ENCODE measurements around the gene GBF1. TPM values are rescaled to one million over a fixed set of nuclear protein-coding genes. Genes with fewer than 3 reads are reported as not detected.
A peak's percentile ranks its signal among the peaks of the same experiment; 100 is the strongest.

GBF1 gene
- total RNA-seq, 6 experiments from 2014 or later, result 22.6 to 27.2 (median 23.7) TPM

DNA sequence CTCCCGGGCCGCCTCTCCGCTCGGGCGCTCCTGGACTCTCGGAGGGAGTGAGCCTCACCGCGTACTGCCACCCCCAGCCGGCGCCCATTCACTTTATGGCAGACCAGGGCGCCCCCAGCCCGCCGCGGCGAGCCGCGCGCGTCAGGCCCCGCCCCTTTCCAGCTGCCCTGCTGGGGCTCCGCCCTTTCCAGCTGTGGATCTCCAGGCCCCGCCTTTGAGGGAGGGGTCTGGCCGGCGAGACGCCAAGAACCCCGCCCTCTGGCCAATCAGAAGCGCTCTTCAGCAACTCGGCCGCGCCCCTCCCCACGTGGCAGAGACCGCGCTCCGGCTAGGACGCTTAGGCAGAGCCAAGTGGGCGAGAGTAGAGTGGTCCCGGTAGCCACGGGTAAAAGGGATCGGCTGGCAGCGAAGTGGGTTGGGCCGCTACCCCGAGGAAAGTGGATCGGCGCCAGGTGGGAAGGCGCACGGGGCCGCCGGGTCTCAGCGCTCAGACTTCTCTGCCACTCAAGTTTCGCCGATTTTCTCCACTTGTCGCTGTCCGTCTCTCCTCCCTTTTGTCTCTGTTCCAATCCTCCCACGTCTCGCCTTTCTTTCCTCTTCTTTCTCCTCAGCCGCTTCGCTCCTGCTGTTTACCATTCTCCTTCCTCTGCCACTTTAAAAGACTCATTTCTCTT lies 3.8 kb upstream of the GBF1 start, which contains the start of gene PITX3:
TSS of gene PITX3 (minus strand) at position 69 of the 674 bp plus-strand sequence. CDS start 9,432 bp downstream, outside the sequence.
- Histone ChIP-seq H3K4me3 (peak within 1 kb of the TSS; percentile 51 to 59 (median 53)), H3K36me3 (no peaks in the 10 kb centered on the region), H3K9me3 (no peaks in the 10 kb centered on the region), H3K27me3 (no peaks in the 10 kb centered on the region), H3K4me1 (peaks cover 0 to 20% (median 3%) of the 10 kb centered on the region in 4 donors), H3K27ac (no peak within 1 kb of the TSS)
- WGBS (ENCODE audit: insufficient coverage, low coverage, low lambda C conversion rate, missing lambda C conversion rate), result 0% methylated on average over 13 of the region's 57 CpGs
- DNase-seq (peak; percentile 87 to 89 (median 89)), ATAC-seq (peak; percentile 56 to 71 (median 62))
- no peak for TF ChIP-seq POLR2A (IDR thresholded peaks at IDR 0.05)
- TF ChIP-seq, protein P1, sequence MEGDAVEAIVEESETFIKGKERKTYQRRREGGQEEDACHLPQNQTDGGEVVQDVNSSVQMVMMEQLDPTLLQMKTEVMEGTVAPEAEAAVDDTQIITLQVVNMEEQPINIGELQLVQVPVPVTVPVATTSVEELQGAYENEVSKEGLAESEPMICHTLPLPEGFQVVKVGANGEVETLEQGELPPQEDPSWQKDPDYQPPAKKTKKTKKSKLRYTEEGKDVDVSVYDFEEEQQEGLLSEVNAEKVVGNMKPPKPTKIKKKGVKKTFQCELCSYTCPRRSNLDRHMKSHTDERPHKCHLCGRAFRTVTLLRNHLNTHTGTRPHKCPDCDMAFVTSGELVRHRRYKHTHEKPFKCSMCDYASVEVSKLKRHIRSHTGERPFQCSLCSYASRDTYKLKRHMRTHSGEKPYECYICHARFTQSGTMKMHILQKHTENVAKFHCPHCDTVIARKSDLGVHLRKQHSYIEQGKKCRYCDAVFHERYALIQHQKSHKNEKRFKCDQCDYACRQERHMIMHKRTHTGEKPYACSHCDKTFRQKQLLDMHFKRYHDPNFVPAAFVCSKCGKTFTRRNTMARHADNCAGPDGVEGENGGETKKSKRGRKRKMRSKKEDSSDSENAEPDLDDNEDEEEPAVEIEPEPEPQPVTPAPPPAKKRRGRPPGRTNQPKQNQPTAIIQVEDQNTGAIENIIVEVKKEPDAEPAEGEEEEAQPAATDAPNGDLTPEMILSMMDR (IDR thresholded peaks at IDR 0.05), result no peak
- intact Hi-C loops (cut with DNase I), result no loop called here

DNA sequence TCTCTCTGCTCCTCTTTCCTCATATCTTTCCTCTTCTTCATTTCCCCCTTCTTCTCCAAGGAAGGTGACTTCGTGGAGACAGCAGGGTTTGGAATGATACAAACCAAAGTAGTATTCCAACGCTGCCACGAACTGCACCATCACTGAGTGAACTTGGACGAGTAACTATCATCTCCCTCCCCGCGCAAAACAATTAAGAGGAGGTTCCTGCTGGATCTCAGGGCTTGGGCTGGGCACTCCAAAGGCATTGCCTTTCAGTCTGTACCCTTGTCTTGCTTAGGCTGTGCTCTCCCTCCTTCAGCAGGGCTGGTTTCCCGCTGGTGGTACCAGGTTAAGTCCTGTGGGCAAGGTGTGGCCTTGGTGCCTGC lies 3.2 kb upstream of the GBF1 start:
- Histone ChIP-seq H3K9me3 (no peaks in the 10 kb centered on the region), H3K27me3 (no peaks in the 10 kb centered on the region), H3K4me1 (peaks cover 0 to 25% (median 5%) of the 10 kb centered on the region in 4 donors), H3K4me3 (peak overlapping the region; percentile 51 to 59 (median 53)), H3K36me3 (no peaks in the 10 kb centered on the region), H3K27ac (no peak overlapping the region)
- ATAC-seq, result no peak
- intact Hi-C loops (cut with DNase I), result no loop called here
- no peak for TF ChIP-seq POLR2A (IDR thresholded peaks at IDR 0.05)
- TF ChIP-seq, protein P1 (IDR thresholded peaks at IDR 0.05), result no peak
- no peak for DNase-seq
- 32% methylated on average over 6 of the region's 7 CpGs for WGBS (ENCODE audit: insufficient coverage, low coverage, low lambda C conversion rate, missing lambda C conversion rate)

DNA sequence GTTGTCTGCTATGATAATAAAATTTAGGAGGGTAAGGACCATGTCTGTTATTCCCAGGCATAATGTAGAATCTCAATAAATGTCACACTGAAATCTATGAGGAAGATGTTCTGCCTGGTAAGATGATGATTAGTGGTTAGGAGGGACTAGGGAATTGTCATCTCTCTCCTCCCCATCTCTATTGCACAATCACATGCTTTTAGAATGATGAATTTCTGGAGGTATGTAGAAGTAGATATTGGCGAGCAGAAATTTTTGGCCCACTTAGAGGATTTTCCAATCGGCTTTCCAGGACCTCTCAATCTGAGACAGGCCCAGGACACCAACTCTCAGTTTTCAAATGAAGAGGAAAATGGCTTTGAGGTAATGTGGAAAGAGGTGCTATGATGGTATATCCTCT lies 2.0 kb upstream of the GBF1 start:
- DNase-seq (no peak), ATAC-seq (no peak)
- intact Hi-C loops (cut with DNase I), result no loop called here
- WGBS (ENCODE audit: insufficient coverage, low coverage, low lambda C conversion rate, missing lambda C conversion rate), result 57% methylated on average over 2 of the region's 2 CpGs
- TF ChIP-seq, protein P1 (IDR thresholded peaks at IDR 0.05), result no peak
- TF ChIP-seq POLR2A (IDR thresholded peaks at IDR 0.05), result no peak
- no peak overlapping the region for H3K4me3 ChIP-seq
- H3K36me3 ChIP-seq, result no peaks in the 10 kb centered on the region
- no peak overlapping the region for H3K27ac ChIP-seq
- no peaks in the 10 kb centered on the region for H3K27me3 ChIP-seq
- peaks cover 0 to 37% (median 9%) of the 10 kb centered on the region in 4 donors for H3K4me1 ChIP-seq
- H3K9me3 ChIP-seq, result no peaks in the 10 kb centered on the region

DNA sequence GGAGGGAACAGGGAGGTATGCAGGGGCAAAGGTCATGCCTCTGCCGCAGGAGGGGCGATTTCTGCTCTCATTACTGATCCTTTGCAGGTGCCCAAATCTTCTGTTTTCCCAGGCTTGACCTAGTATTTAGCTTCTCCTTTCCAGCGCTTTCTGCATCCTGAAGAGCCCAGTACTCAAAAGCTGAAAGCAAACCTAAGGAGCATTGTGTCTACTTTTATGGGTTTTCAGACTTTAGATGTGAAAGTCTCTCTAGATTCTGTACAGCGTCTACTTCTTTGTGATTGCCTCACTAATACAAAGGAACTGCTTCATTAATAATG lies 560 bp downstream of the GBF1 start:
- peaks cover 0 to 45% (median 14%) of the 10 kb centered on the region in 4 donors for H3K4me1 ChIP-seq
- intact Hi-C loops (cut with DNase I), result no loop called here
- ATAC-seq (peak in 3 of 4 donors; percentile 3 to 9 (median 6)), DNase-seq (no peak)
- no peaks in the 10 kb centered on the region for H3K27me3 ChIP-seq
- peak overlapping the region; percentile 80 to 94 (median 93) for H3K4me3 ChIP-seq
- no peaks in the 10 kb centered on the region for H3K9me3 ChIP-seq
- H3K27ac ChIP-seq, result peak overlapping the region; percentile 57 to 71 (median 64)
- no peaks in the 10 kb centered on the region for H3K36me3 ChIP-seq
- no peak for TF ChIP-seq POLR2A (IDR thresholded peaks at IDR 0.05)
- TF ChIP-seq, protein P1 (IDR thresholded peaks at IDR 0.05), result no peak
- 3% methylated on average over 4 of the region's 4 CpGs for WGBS (ENCODE audit: insufficient coverage, low coverage, low lambda C conversion rate, missing lambda C conversion rate)

Measured in right lobe of liver (tissue), 6 donors.